Measurements from ENCODE around the gene SCD. TPM values are rescaled to one million over a fixed set of nuclear protein-coding genes. Genes with fewer than 3 reads are reported as not detected.
A peak's percentile ranks its signal among the peaks of the same experiment; 100 is the strongest.

The SCD gene
- total RNA-seq, 1 experiment from 2014 or later: 198 TPM

GRCh38 chr10:100339236-100339635 is 7.8 kb upstream of the SCD start:
- DNase-seq (ENCODE audit: low read depth): no peak

- DNase-seq (ENCODE audit: low read depth): no peak
These were observed 5.8 kb upstream of the SCD start for GRCh38 chr10:100340948-100341847.

- DNase-seq (ENCODE audit: low read depth): peak; percentile 66
These were observed 4.9 kb upstream of the SCD start for GRCh38 chr10:100341953-100342626.

GRCh38 chr10:100342627-100342972 is 4.4 kb upstream of the SCD start:
- no peak for DNase-seq (ENCODE audit: low read depth)

GRCh38 chr10:100344241-100344788 is 2.7 kb upstream of the SCD start:
- DNase-seq (ENCODE audit: low read depth): no peak

GRCh38 chr10:100345570-100346330 is 1.3 kb upstream of the SCD start:
- peak; percentile 56 for DNase-seq (ENCODE audit: low read depth)

- peak; percentile 74 for DNase-seq (ENCODE audit: low read depth)
These were observed 675 bp upstream of the SCD start for GRCh38 chr10:100346351-100346764.

- DNase-seq (ENCODE audit: low read depth): no peak
These were observed 649 bp downstream of the SCD start for GRCh38 chr10:100347568-100348195.

GRCh38 chr10:100348389-100348927 is 1.4 kb downstream of the SCD start:
- no peak for DNase-seq (ENCODE audit: low read depth)

- no peak for DNase-seq (ENCODE audit: low read depth)
These were observed 2.1 kb downstream of the SCD start for GRCh38 chr10:100349087-100349486.

GRCh38 chr10:100349672-100350071 is 2.6 kb downstream of the SCD start:
- DNase-seq (ENCODE audit: low read depth): no peak

GRCh38 chr10:100350914-100351485 is 4.0 kb downstream of the SCD start:
- no peak for DNase-seq (ENCODE audit: low read depth)

- DNase-seq (ENCODE audit: low read depth): no peak
These were observed 6.9 kb downstream of the SCD start for GRCh38 chr10:100353770-100354485.

GRCh38 chr10:100355086-100355485 is 8.1 kb downstream of the SCD start:
- no peak for DNase-seq (ENCODE audit: low read depth)

- DNase-seq (ENCODE audit: low read depth): no peak
These were observed 9.3 kb downstream of the SCD start for GRCh38 chr10:100356067-100357017.

GRCh38 chr10:100357059-100357858 is 10.2 kb downstream of the SCD start:
- DNase-seq (ENCODE audit: low read depth): no peak

GRCh38 chr10:100359030-100359432 is 12.0 kb downstream of the SCD start:
- no peak for DNase-seq (ENCODE audit: low read depth)

Data from HT1080 (cell line).